Osteocyte (in vitro differentiated cells): ENCODE results near the gene DPP6. TPM values are rescaled to one million over a fixed set of nuclear protein-coding genes. Genes with fewer than 3 reads are reported as not detected.

Experiments
- DNase-seq: peaks from one replicate; pipeline ENCODE4 v3.0.0; 2021; ENCODE audit warnings: mixed read lengths; ENCODE audit not compliant: unreplicated experiment; ENCODE audit errors: extremely low spot score
- H3K27ac Mint-ChIP-seq: one replicate; pipeline ENCODE4 v1.8.0; 2021; ENCODE audit warnings: mild to moderate bottlenecking, mixed read lengths; ENCODE audit not compliant: unreplicated experiment
- H3K27me3 Mint-ChIP-seq: one replicate; pipeline ENCODE4 v1.8.0; 2021; ENCODE audit warnings: mixed read lengths; ENCODE audit not compliant: unreplicated experiment
- H3K36me3 Mint-ChIP-seq: one replicate; pipeline ENCODE4 v1.8.0; 2021; ENCODE audit warnings: mixed read lengths; ENCODE audit not compliant: unreplicated experiment
- H3K4me1 Mint-ChIP-seq: one replicate; pipeline ENCODE4 v1.8.0; 2021; ENCODE audit warnings: mixed read lengths; ENCODE audit not compliant: unreplicated experiment
- H3K4me3 Mint-ChIP-seq: one replicate; pipeline ENCODE4 v1.8.0; 2021; ENCODE audit warnings: mild to moderate bottlenecking, moderate library complexity, mixed read lengths; ENCODE audit not compliant: unreplicated experiment
- H3K9me3 Mint-ChIP-seq: one replicate; pipeline ENCODE4 v1.8.0; 2021; ENCODE audit warnings: mixed read lengths; ENCODE audit not compliant: unreplicated experiment
- total RNA-seq: library from RNA; stranded (reverse); gene quantifications from 2 replicates; pipeline ENCODE4 v1.2.1, GENCODE V29; 2021
- TF ChIP-seq, protein P1 (sequence below): fragments of 200-600 bp; sonication (generic); IDR thresholded peaks from 2 replicates; pipeline ENCODE4 v1.5.0; 2021; ENCODE audit warnings: antibody characterized with exemption, mild to moderate bottlenecking, moderate library complexity

The DPP6 gene
- total RNA-seq, 1 donor from 2014 or later = not detected

DNA sequence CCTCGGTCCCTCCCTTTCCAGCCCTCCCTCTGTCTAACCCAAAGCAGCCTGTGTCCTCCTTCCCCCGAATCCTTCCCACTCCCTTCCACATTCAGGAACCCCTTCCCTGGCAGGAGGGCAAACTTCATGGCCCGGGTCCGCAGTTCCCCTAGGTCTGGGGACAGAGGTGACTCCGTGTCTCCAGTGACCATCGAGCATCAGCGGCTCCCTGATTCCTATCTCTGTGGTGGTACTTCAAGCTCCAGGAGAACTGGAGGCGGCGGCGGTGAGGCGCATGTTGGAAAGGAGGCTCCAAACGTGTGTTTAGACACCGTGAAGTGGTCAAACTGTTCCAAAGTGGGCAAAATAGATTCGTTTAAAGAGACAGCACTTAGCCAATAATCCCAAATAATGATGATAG, 802.6 kb downstream of the DPP6 start:
- no peak for DNase-seq
- no peak overlapping the region for H3K27ac Mint-ChIP-seq

DNA sequence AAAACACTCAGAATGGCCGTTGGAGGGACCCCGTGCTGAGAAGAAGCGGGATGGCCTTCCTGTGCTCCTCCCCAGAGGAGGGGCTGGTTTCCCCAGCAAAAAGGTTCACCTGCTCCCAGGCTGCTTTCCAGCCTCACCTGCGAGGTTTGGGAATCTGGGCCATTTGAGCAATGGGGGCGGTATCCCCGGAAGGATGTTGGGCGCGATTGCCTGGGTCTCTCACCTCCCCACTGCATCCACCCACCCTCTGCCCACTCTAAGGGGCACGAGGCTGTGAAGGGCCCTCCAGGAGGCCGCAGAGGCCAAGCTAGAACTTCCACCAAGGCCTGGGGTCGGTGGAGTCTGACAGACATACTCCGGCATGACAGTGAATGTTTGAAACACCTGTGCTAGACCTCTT, 803.2 kb downstream of the DPP6 start:
- no peaks in the 10 kb centered on the region for H3K4me1 Mint-ChIP-seq
- H3K36me3 Mint-ChIP-seq = no peaks in the 10 kb centered on the region
- H3K4me3 Mint-ChIP-seq = no peak overlapping the region
- no peak for DNase-seq
- TF ChIP-seq, protein P1, sequence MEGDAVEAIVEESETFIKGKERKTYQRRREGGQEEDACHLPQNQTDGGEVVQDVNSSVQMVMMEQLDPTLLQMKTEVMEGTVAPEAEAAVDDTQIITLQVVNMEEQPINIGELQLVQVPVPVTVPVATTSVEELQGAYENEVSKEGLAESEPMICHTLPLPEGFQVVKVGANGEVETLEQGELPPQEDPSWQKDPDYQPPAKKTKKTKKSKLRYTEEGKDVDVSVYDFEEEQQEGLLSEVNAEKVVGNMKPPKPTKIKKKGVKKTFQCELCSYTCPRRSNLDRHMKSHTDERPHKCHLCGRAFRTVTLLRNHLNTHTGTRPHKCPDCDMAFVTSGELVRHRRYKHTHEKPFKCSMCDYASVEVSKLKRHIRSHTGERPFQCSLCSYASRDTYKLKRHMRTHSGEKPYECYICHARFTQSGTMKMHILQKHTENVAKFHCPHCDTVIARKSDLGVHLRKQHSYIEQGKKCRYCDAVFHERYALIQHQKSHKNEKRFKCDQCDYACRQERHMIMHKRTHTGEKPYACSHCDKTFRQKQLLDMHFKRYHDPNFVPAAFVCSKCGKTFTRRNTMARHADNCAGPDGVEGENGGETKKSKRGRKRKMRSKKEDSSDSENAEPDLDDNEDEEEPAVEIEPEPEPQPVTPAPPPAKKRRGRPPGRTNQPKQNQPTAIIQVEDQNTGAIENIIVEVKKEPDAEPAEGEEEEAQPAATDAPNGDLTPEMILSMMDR = no peak
- peaks cover 10% of the 10 kb centered on the region for H3K9me3 Mint-ChIP-seq
- H3K27ac Mint-ChIP-seq = no peak overlapping the region
- no peaks in the 10 kb centered on the region for H3K27me3 Mint-ChIP-seq

More for the DNA sequence above, 802.6 kb downstream of the DPP6 start:
- H3K27me3 Mint-ChIP-seq = no peaks in the 10 kb centered on the region
- TF ChIP-seq, protein P1 = no peak
- H3K36me3 Mint-ChIP-seq = no peaks in the 10 kb centered on the region
- no peak overlapping the region for H3K4me3 Mint-ChIP-seq
- peaks cover 11% of the 10 kb centered on the region for H3K9me3 Mint-ChIP-seq
- no peaks in the 10 kb centered on the region for H3K4me1 Mint-ChIP-seq

DNA sequence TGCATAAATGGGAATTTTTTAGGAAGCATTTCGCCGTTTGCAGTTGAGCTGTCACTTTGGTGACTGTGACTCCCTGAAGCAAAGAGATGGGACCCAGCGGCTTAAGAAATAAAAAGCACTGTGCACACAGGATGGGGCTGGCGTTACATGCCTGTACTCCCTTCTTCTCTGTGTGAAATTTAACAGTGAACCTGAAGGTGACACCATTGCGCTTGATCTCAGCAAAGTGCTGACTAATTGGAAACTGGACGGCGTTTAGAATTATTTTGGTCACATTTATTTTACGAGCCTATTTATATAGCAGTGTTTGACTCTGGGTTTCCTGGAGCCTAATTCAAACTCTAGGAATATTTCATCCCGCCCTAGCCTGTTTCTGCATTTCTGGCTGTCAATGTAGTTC, 804.5 kb downstream of the DPP6 start:
- TF ChIP-seq, protein P1 = no peak
- H3K27me3 Mint-ChIP-seq = no peaks in the 10 kb centered on the region
- DNase-seq = no peak
- H3K4me3 Mint-ChIP-seq = no peak overlapping the region
- H3K27ac Mint-ChIP-seq = no peak overlapping the region
- H3K9me3 Mint-ChIP-seq = peaks cover 4% of the 10 kb centered on the region
- no peaks in the 10 kb centered on the region for H3K4me1 Mint-ChIP-seq
- H3K36me3 Mint-ChIP-seq = no peaks in the 10 kb centered on the region

DNA sequence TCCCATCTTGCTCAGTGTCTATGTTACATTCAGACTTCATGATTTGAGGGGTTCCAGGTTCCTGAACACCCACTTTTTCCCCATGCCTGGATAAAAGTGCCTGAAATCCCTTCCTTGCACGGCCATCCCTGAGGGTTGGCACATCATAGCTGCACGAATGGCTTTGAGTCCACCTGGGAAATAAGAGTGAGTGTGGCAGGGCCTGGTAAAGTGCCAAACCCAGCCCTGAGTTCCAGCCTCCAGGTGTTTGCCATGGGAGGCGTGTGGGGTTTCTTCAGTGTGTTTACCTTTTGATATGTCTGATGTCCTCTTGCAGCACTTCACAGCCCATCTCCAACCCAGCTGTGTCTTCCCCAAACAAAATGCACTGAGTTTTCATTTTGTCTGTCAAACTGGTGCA, 805.0 kb downstream of the DPP6 start:
- peaks cover 4% of the 10 kb centered on the region for H3K9me3 Mint-ChIP-seq
- TF ChIP-seq, protein P1 = no peak
- no peaks in the 10 kb centered on the region for H3K27me3 Mint-ChIP-seq
- H3K4me3 Mint-ChIP-seq = no peak overlapping the region
- no peaks in the 10 kb centered on the region for H3K4me1 Mint-ChIP-seq
- no peak for DNase-seq
- H3K36me3 Mint-ChIP-seq = no peaks in the 10 kb centered on the region
- H3K27ac Mint-ChIP-seq = no peak overlapping the region

DNA sequence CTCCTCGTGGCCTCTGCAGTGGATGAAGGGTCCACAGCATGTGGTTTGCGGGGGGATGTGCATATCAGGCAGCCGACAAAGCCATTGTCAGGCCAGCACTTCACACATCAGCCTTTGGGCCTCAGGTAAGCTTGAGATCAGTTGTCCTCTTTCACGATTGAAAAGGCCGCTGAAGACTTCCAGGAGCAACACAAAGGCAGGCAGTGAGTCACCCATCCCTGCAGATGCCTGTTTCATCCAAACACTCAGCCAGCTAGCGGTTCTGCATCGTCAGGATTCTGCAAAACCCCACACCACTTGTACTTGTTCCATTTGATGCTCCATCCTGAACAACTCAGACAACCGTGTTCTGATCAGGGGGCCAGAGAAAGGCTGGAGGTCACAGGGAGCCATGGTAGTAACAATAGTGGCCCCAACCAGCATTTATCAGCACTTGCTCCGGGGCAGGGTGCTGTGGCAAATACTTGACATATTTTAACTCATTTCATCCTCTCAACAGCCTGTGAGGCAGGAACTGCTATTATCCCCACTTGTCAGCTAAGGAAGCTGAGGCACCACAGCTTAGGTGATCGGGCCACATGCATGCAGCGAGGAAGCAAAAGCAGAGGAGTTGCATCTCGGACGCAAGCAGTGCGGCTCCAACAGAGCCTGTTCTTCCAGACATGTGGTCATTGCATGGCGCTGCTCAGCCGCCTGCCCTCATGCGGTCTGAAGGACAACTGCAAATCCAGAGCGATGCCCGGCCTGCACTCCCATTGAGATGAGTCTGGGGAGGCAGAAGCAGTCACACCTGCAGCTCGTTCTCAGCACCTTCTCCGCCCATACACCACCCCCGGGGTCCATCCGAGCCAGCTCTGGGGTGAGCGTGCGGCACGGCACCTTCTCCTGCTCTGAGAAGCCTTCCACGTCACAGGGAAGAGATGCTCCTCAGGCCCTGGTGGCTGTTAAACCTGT, 805.8 kb downstream of the DPP6 start:
- no peak for DNase-seq
- H3K27me3 Mint-ChIP-seq = no peaks in the 10 kb centered on the region
- H3K36me3 Mint-ChIP-seq = no peaks in the 10 kb centered on the region
- H3K9me3 Mint-ChIP-seq = peaks cover 4% of the 10 kb centered on the region
- no peak overlapping the region for H3K27ac Mint-ChIP-seq
- no peaks in the 10 kb centered on the region for H3K4me1 Mint-ChIP-seq
- TF ChIP-seq, protein P1 = no peak
- no peak overlapping the region for H3K4me3 Mint-ChIP-seq
